H4 (cell line): ENCODE results near the gene CCDC88C. TPM values are rescaled to one million over a fixed set of nuclear protein-coding genes. Genes with fewer than 3 reads are reported as not detected.

ENCODE experiments used
- DNase-seq: peaks from one replicate; pipeline ENCODE4 v3.0.0-alpha.2; 2015; ENCODE audit warnings: low spot score
- total RNA-seq: library from RNA; depleted of rRNA; stranded (reverse); fragments of >200 nt; shearing (Covaris generic); gene quantifications from 2 replicates; pipeline ENCODE4 v1.2.3, GENCODE V29; 2014

The CCDC88C gene
- total RNA-seq, 1 experiment from 2014 or later = 2.4 TPM

- DNase-seq = no peak
Observed at GRCh38 chr14:91327661-91328312, 89.8 kb downstream of the CCDC88C start.

GRCh38 chr14:91327250-91327595, 90.4 kb downstream of the CCDC88C start:
- DNase-seq = no peak

- no peak for DNase-seq
Observed at GRCh38 chr14:91326514-91327249, 90.9 kb downstream of the CCDC88C start.

GRCh38 chr14:91324606-91325575, 92.7 kb downstream of the CCDC88C start:
- DNase-seq = no peak

- DNase-seq = peak; percentile 45
Observed at GRCh38 chr14:91323671-91324605, 93.7 kb downstream of the CCDC88C start.

GRCh38 chr14:91323031-91323430, 94.6 kb downstream of the CCDC88C start:
- no peak for DNase-seq

- no peak for DNase-seq
Observed at GRCh38 chr14:91322623-91323022, 95.0 kb downstream of the CCDC88C start.

- no peak for DNase-seq
Observed at GRCh38 chr14:91321131-91321530, 96.5 kb downstream of the CCDC88C start.

GRCh38 chr14:91320266-91320665, 97.4 kb downstream of the CCDC88C start:
- DNase-seq = no peak

GRCh38 chr14:91318911-91319310, 98.7 kb downstream of the CCDC88C start:
- DNase-seq = no peak

GRCh38 chr14:91317381-91318308, 100.0 kb downstream of the CCDC88C start:
- DNase-seq = peak; percentile 35

GRCh38 chr14:91316761-91317160, 100.9 kb downstream of the CCDC88C start:
- DNase-seq = no peak

GRCh38 chr14:91315844-91316267, 101.8 kb downstream of the CCDC88C start:
- no peak for DNase-seq

- no peak for DNase-seq
Observed at GRCh38 chr14:91313852-91314251, 103.8 kb downstream of the CCDC88C start.

- no peak for DNase-seq
Observed at GRCh38 chr14:91313154-91313850, 104.3 kb downstream of the CCDC88C start.

GRCh38 chr14:91311284-91311662, 106.3 kb downstream of the CCDC88C start:
- DNase-seq = no peak

GRCh38 chr14:91310606-91311283, 106.9 kb downstream of the CCDC88C start:
- DNase-seq = no peak

- no peak for DNase-seq
Observed at GRCh38 chr14:91309756-91310280, 107.8 kb downstream of the CCDC88C start.

- no peak for DNase-seq
Observed at GRCh38 chr14:91308337-91308736, 109.3 kb downstream of the CCDC88C start.
